HepG2 (cell line): ENCODE data around the gene LHB. TPM values are rescaled to one million over a fixed set of nuclear protein-coding genes. Genes with fewer than 3 reads are reported as not detected.

Source experiments
- ATAC-seq: fragments of 200-7000 bp; cut with Tn5 transposase; 3 replicates; pipeline ENCODE4 v1.9.1; 2020; ENCODE audit warnings: mild to moderate bottlenecking, moderate library complexity
- BruUV-seq: library from RNA; stranded (reverse); fragments of 400-500 nt; replicated peaks from 2 replicates; lab custom pipeline; 2021; lab: Mats Ljungman, UMichigan
- CTCF ChIA-PET: fragments of 300-600 bp; formaldehyde crosslinking; extraction: SDS; loops from one replicate; lab custom pipeline; 2021; ENCODE audit warnings: low total read pairs, inconsistent platforms, low intra/inter-chr PET ratio; lab: Yijun Ruan, JAX
- POLR2A ChIA-PET: fragments of 350-600 bp; sonication (Branson Sonifier 250); formaldehyde crosslinking; loops from one replicate; lab custom pipeline; 2020; ENCODE audit warnings: antibody characterized with exemption, inconsistent platforms; lab: Yijun Ruan, JAX
- DNase-seq: peaks from one replicate; pipeline ENCODE4 v3.0.0-alpha.2; 2015; ENCODE audit warnings: low spot score
- FAIRE-seq: peaks from 3 replicates; lab custom pipeline; 2011; peaks lifted over from hg19 to GRCh38; lab: Jason Lieb, UNC
- H2AFZ ChIP-seq: one replicate; pipeline ENCODE4 v1.6.1; 2011; ENCODE audit warnings: low read length, inconsistent platforms
- H3K27ac ChIP-seq: fragments of 300-600 bp; 3 replicates; pipeline ENCODE4 v1.8.0; 2011; ENCODE audit warnings: mixed run types, mild to moderate bottlenecking, mixed read lengths, low read length, inconsistent platforms; ENCODE audit not compliant: insufficient read depth; ENCODE audit errors: extremely low read length
- H3K27me3 ChIP-seq, 2 experiments: fragments of 200-600 bp in 1 of 2; 2 replicates in 1 of 2; 3 replicates in 1 of 2; pipeline versions ENCODE4 v1.6.0 to v1.8.0; 2011; ENCODE audit warnings: low read length in 2 of 2, mild to moderate bottlenecking in 2 of 2, moderate library complexity in 2 of 2, inconsistent platforms in 1 of 2; ENCODE audit not compliant: insufficient read depth in 2 of 2, control insufficient read depth in 1 of 2
- H3K36me3 ChIP-seq, 2 experiments: fragments of 200-600 bp in 1 of 2; replicated peaks in 1 of 2; 2 replicates in 1 of 2; 3 replicates in 1 of 2; pipeline versions ENCODE4 v1.5.1 to v1.8.0; 2011; ENCODE audit warnings: low read length in 2 of 2, inconsistent platforms in 1 of 2; ENCODE audit not compliant: insufficient read depth in 2 of 2, control insufficient read depth in 1 of 2
- H3K4me1 ChIP-seq: 2 replicates; pipeline ENCODE4 v1.5.1; 2012; ENCODE audit warnings: low read length, inconsistent platforms; ENCODE audit not compliant: insufficient read depth
- H3K4me2 ChIP-seq: 2 replicates; pipeline ENCODE4 v1.6.0; 2011; ENCODE audit warnings: low read depth, low read length, inconsistent platforms
- H3K4me3 ChIP-seq, 3 experiments: fragments of 200-600 bp in 1 of 3; sonication (generic), shearing (Covaris generic) in 1 of 3; replicated peaks in 1 of 3; 2 replicates each; pipeline ENCODE4 v1.5.1; 2011 to 2016; ENCODE audit warnings: low read length in 3 of 3, inconsistent platforms in 2 of 3, low read depth in 2 of 3, mild to moderate bottlenecking in 2 of 3, control low read depth in 1 of 3, mixed read lengths in 1 of 3; ENCODE audit not compliant: insufficient read depth in 1 of 3
- H3K79me2 ChIP-seq: one replicate; pipeline ENCODE4 v1.6.1; 2011; ENCODE audit warnings: low read length, inconsistent platforms; ENCODE audit not compliant: insufficient read depth
- H3K9ac ChIP-seq: 2 replicates; pipeline ENCODE4 v1.6.0; 2011; ENCODE audit warnings: mild to moderate bottlenecking, low read depth, low read length, inconsistent platforms; ENCODE audit not compliant: insufficient read depth
- H3K9me3 ChIP-seq: 2 replicates; pipeline ENCODE4 v1.5.1; 2012; ENCODE audit warnings: mild to moderate bottlenecking, low read length
- H4K20me1 ChIP-seq: 2 replicates; pipeline ENCODE4 v1.6.0; 2011; ENCODE audit warnings: inconsistent platforms, mild to moderate bottlenecking, low read length, moderate library complexity; ENCODE audit not compliant: insufficient read depth
- HCFC1 ChIP-seq: fragments of 150-350 bp; IDR thresholded peaks from 2 replicates; pipeline ENCODE4 v1.6.1; 2014; ENCODE audit warnings: low read depth, low read length
- IKZF5 ChIP-seq: IDR thresholded peaks from 2 replicates; pipeline ENCODE4 v1.6.1; 2018; ENCODE audit warnings: missing genetic modification reagents, mild to moderate bottlenecking, missing compliant biosample characterization
- MIXL1 ChIP-seq: IDR thresholded peaks from 2 replicates; pipeline ENCODE4 v1.6.1; 2016
- MTA3 ChIP-seq: sonication (generic); formaldehyde crosslinking; IDR thresholded peaks from 2 replicates; pipeline ENCODE4 v1.4.0; 2020; ENCODE audit warnings: missing genetic modification reagents
- PRDM10 ChIP-seq: sonication (generic); formaldehyde crosslinking; IDR thresholded peaks from 2 replicates; pipeline ENCODE4 v1.4.0; 2020; ENCODE audit warnings: low read depth, missing genetic modification reagents
- SKI ChIP-seq: fragments of 450-650 bp; IDR thresholded peaks from one replicate; pipeline ENCODE4 v1.6.1; 2018; ENCODE audit warnings: mild to moderate bottlenecking; ENCODE audit not compliant: partially characterized antibody
- SUZ12 ChIP-seq: fragments of 150-350 bp; IDR thresholded peaks from 2 replicates; pipeline ENCODE4 v1.6.1; 2014; ENCODE audit warnings: low read depth, low read length
- ZFYVE20 ChIP-seq: sonication (generic); formaldehyde crosslinking; IDR thresholded peaks from 2 replicates; pipeline ENCODE4 v1.8.0; 2023; ENCODE audit warnings: low read depth, mild to moderate bottlenecking, moderate library complexity, missing genetic modification reagents, borderline replicate concordance
- ZKSCAN5 ChIP-seq: sonication (generic); formaldehyde crosslinking; IDR thresholded peaks from 2 replicates; pipeline ENCODE4 v1.5.1; 2020; ENCODE audit warnings: mild to moderate bottlenecking, missing genetic modification reagents
- ZNF160 ChIP-seq: sonication (generic); formaldehyde crosslinking; IDR thresholded peaks from 2 replicates; pipeline ENCODE4 v1.8.0; 2022; ENCODE audit warnings: mild to moderate bottlenecking, inconsistent platforms, missing genetic modification reagents
- ZNF274 ChIP-seq: sonication (generic); formaldehyde crosslinking; IDR thresholded peaks from 2 replicates; pipeline ENCODE4 v1.5.1; 2020; ENCODE audit warnings: mild to moderate bottlenecking, missing genetic modification reagents
- ZNF329 ChIP-seq: sonication (generic); formaldehyde crosslinking; IDR thresholded peaks from 2 replicates; pipeline ENCODE4 v1.9.0; 2021; ENCODE audit warnings: low read depth, mild to moderate bottlenecking, missing genetic modification reagents
- WGBS: methylation state at CpG from one replicate; pipeline ENCODE4 v1.1.6; 2017; ENCODE audit warnings: low lambda C conversion rate; 5-methylcytosine and 5-hydroxymethylcytosine counted together
- in situ Hi-C: cut with HindIII; loops from 2 replicates; pipeline ENCODE4 v1.10.0; 2017; ENCODE audit warnings: low pct_unique_long_range_greater_than_20kb; ENCODE audit not compliant: extremely low pct_ligation_motif_present
- intact Hi-C: fragments of 100-400 bp; cut with micrococcal nuclease; formaldehyde crosslinking; loops from one replicate; pipeline ENCODE4 v1.10.0; 2022; ENCODE audit not compliant: unreplicated experiment
- polyA plus RNA-seq, 8 experiments: library from polyadenylated mRNA; depleted of rRNA in 3 of 8; stranded (reverse) in 7 of 8; unstranded in 1 of 8; fragments of >200 nt; fragmentation: Illumina TruSeq in 4 of 8; extraction: Trizol in 4 of 8; gene quantifications; 2 replicates each; pipeline versions ENCODE4 v1.2.1 to v1.2.3, GENCODE V29; 2011 to 2016; ENCODE audit warnings: low read depth in 4 of 8, missing spikeins in 1 of 8, mixed read lengths in 1 of 8; ENCODE audit not compliant: insufficient read depth in 1 of 8
- total RNA-seq, 5 experiments: library from RNA; depleted of rRNA; stranded (reverse); fragments of >200 nt; fragmentation: Illumina TruSeq; extraction: Trizol; gene quantifications; 2 replicates each; pipeline ENCODE4 v1.2.3, GENCODE V29; 2016; ENCODE audit warnings: low read depth in 1 of 5

Gene LHB
- total and polyA plus RNA-seq, 2 of the 13 experiments (the other 11 are each of a cell fraction or from before 2014, with no cell fraction given), result not detected

GRCh38 chr19:48977061-48977460 lies 39.8 kb downstream of the LHB start:
- H4K20me1 ChIP-seq, result no peaks in the 10 kb centered on the region
- no peaks in the 10 kb centered on the region for H3K4me1 ChIP-seq
- no peaks in the 10 kb centered on the region for H3K27me3 ChIP-seq
- no TSS peak for BruUV-seq
- H3K36me3 ChIP-seq, result peaks cover 13 to 31% of the 10 kb centered on the region in 2 experiments; a peak in 4 of 5 replicates
- ChIA-PET CTCF (no interaction called here), POLR2A (interaction anchor here (4.1 kb wide), 1 partner anchor 16 kb away, joined by 18 read pairs; the partner anchor contains the start of genes GYS1 and RUVBL2)
- in situ Hi-C loops, result no loop called here
- FAIRE-seq, result no peak
- no peak overlapping the region for H3K4me2 ChIP-seq
- H3K27ac ChIP-seq, result no peak overlapping the region
- ATAC-seq, result no peak
- 94% methylated on average over 2 of the region's 2 CpGs for WGBS
- TF ChIP-seq MIXL1 (CRISPR knock-in tag), result no peak
- TF ChIP-seq, all 625 proteins: peak for 0
- Histone ChIP-seq H3K79me2 (no peaks in the 10 kb centered on the region), H3K4me3 (no peak overlapping the region), H2AFZ (no peak overlapping the region), H3K9ac (no peak overlapping the region), H3K9me3 (no peaks in the 10 kb centered on the region)
- intact Hi-C loops, result no loop called here
- DNase-seq, result no peak

GRCh38 chr19:48975947-48976847 lies 40.7 kb downstream of the LHB start:
- ATAC-seq, result peak; percentile 59
- no TSS peak for BruUV-seq
- in situ Hi-C loops (no loop called here), intact Hi-C loops (no loop called here)
- no peak for DNase-seq
- Histone ChIP-seq H3K36me3 (peaks cover 8 to 26% of the 10 kb centered on the region in 2 experiments; a peak in 4 of 5 replicates), H3K4me1 (no peaks in the 10 kb centered on the region), H3K27ac (no peak overlapping the region), H3K9me3 (no peaks in the 10 kb centered on the region), H3K79me2 (no peaks in the 10 kb centered on the region), H3K9ac (no peak overlapping the region), H4K20me1 (no peaks in the 10 kb centered on the region), H3K4me3 (no peak overlapping the region), H3K27me3 (no peaks in the 10 kb centered on the region), H3K4me2 (no peak overlapping the region), H2AFZ (no peak overlapping the region)
- ChIA-PET CTCF (no interaction called here), POLR2A (interaction anchor here (0.7 to 4.1 kb wide), 5 partner anchors 10 to 238 kb away, joined by 3 to 18 read pairs (median 4); partner anchors contain the start of genes GYS1 and RUVBL2)
- no peak for FAIRE-seq
- 94% methylated on average over 13 of the region's 13 CpGs for WGBS
- TF ChIP-seq MTA3 (CRISPR knock-in tag) (no peak), ZKSCAN5 (CRISPR knock-in tag) (no peak), ZNF329 (CRISPR knock-in tag) (no peak), ZNF160 (CRISPR knock-in tag) (no peak), SUZ12 (peak; percentile 40; the same call in 1 of the 2 replicates), ZFYVE20 (CRISPR knock-in tag) (no peak), PRDM10 (CRISPR knock-in tag) (no peak), HCFC1 (peak; percentile 70), IKZF5 (no peak), SKI (no peak), ZNF274 (CRISPR knock-in tag) (no peak)
